ENCODE data around the gene DAP. TPM values are rescaled to one million over a fixed set of nuclear protein-coding genes. Genes with fewer than 3 reads are reported as not detected.
"Not testable (repeated sequence)": the region's sequence is repeated elsewhere in the genome, so short reads cannot be mapped to it uniquely, and the experiment has no call there.

Gene DAP
- total RNA-seq, 1 donor from 2014 or later: 79.8 TPM

GRCh38 chr5:10642367-10642766 lies 118.7 kb downstream of the DAP start:
- TF ChIP-seq, protein P1, sequence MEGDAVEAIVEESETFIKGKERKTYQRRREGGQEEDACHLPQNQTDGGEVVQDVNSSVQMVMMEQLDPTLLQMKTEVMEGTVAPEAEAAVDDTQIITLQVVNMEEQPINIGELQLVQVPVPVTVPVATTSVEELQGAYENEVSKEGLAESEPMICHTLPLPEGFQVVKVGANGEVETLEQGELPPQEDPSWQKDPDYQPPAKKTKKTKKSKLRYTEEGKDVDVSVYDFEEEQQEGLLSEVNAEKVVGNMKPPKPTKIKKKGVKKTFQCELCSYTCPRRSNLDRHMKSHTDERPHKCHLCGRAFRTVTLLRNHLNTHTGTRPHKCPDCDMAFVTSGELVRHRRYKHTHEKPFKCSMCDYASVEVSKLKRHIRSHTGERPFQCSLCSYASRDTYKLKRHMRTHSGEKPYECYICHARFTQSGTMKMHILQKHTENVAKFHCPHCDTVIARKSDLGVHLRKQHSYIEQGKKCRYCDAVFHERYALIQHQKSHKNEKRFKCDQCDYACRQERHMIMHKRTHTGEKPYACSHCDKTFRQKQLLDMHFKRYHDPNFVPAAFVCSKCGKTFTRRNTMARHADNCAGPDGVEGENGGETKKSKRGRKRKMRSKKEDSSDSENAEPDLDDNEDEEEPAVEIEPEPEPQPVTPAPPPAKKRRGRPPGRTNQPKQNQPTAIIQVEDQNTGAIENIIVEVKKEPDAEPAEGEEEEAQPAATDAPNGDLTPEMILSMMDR (IDR thresholded peaks at IDR 0.05; ENCODE audit: unreplicated experiment): no peak
- no peaks in the 10 kb centered on the region for H3K27me3 Mint-ChIP-seq (ENCODE audit: low read depth)
- no peaks in the 10 kb centered on the region for H3K4me1 Mint-ChIP-seq
- no peak overlapping the region for H3K27ac Mint-ChIP-seq
- H3K4me3 Mint-ChIP-seq: no peak overlapping the region
- H3K36me3 Mint-ChIP-seq: peaks cover 7% of the 10 kb centered on the region
- no peak for DNase-seq (ENCODE audit: low spot score in 2 of 2, unreplicated experiment in 2 of 2)
- peaks cover 12% of the 10 kb centered on the region for H3K9me3 Mint-ChIP-seq

GRCh38 chr5:10639846-10640368 lies 121.1 kb downstream of the DAP start:
- Mint-ChIP-seq H3K4me3 (no peak overlapping the region), H3K27me3 (ENCODE audit: low read depth) (peaks cover 2% of the 10 kb centered on the region), H3K27ac (no peak overlapping the region), H3K36me3 (peaks cover 7% of the 10 kb centered on the region), H3K4me1 (no peaks in the 10 kb centered on the region), H3K9me3 (peaks cover 12% of the 10 kb centered on the region)
- DNase-seq (ENCODE audit: low spot score in 2 of 2, unreplicated experiment in 2 of 2): no peak
- TF ChIP-seq, protein P1 (IDR thresholded peaks at IDR 0.05; ENCODE audit: unreplicated experiment): no peak

DNA sequence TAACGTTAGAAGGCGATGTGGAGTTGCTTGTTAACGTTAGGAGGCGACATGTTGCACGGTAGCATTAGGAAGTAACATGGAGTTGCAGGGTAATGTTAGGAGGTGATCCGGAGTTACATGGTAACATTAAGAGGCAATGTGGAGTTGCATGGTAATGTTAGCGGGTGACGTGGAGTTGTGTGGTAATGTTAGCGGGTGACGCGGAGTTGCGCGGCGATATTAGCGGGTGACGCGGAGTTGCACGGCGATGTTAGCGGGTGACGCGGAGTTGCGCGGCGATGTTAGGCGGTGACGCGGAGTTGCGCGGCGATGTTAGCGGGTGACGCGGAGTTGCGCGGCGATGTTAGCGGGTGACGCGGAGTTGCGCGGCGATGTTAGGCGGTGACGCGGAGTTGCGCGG lies 122.3 kb downstream of the DAP start:
- not testable (repeated sequence) for H3K27ac Mint-ChIP-seq; H3K27me3 Mint-ChIP-seq (ENCODE audit: low read depth); DNase-seq (ENCODE audit: low spot score in 2 of 2, unreplicated experiment in 2 of 2); H3K4me3 Mint-ChIP-seq; H3K36me3 Mint-ChIP-seq; H3K4me1 Mint-ChIP-seq
- peaks cover 12% of the 10 kb centered on the region for H3K9me3 Mint-ChIP-seq

- TF ChIP-seq, protein P1 (IDR thresholded peaks at IDR 0.05; ENCODE audit: unreplicated experiment): no peak
- DNase-seq (ENCODE audit: low spot score in 2 of 2, unreplicated experiment in 2 of 2): no peak
- H3K9me3 Mint-ChIP-seq: peaks cover 12% of the 10 kb centered on the region
- H3K27ac Mint-ChIP-seq: no peak overlapping the region
- H3K27me3 Mint-ChIP-seq (ENCODE audit: low read depth): peaks cover 2% of the 10 kb centered on the region
- H3K36me3 Mint-ChIP-seq: peaks cover 7% of the 10 kb centered on the region
- no peaks in the 10 kb centered on the region for H3K4me1 Mint-ChIP-seq
- no peak overlapping the region for H3K4me3 Mint-ChIP-seq
These were observed 123.1 kb downstream of the DAP start for GRCh38 chr5:10637944-10638343.

DNA sequence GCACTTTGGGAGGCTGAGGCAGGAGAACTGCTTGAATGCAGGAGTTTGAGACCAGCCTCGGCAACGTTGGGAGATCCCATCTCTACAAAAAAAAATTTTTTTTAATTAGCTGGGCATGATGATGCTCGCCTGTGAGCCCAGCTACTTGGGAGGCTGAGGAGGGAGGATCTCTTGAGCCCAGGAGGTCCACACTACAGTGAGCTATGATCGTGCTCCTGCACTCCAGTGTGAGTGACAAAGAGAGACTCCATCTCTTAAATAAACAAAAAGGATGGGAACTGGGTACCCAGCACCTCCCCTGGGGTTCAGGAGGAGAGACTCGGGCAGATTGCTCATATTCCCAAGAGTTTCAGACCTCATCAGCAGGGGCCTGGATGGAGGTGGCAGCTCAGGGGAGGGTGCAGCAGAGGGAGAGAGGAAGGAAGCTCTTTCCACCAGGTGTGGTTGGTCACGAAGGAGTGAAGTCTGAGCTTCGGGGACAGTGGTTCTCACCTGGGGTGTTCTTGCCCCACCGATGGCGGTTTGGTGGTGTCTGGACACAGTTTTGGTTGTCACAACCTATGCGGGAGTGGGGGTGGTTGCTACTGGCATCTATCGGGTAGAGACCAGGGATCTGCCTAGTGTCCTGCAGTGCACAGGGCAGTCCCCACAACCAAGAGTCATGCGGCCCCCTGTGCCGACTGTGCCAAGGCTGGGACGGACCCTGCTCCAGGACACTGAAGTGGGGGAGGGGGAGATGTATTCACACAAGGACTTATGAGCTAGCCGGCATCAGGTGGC lies 124.5 kb downstream of the DAP start:
- H3K27ac Mint-ChIP-seq: no peak overlapping the region
- DNase-seq (ENCODE audit: low spot score in 2 of 2, unreplicated experiment in 2 of 2): no peak
- peaks cover 2% of the 10 kb centered on the region for H3K27me3 Mint-ChIP-seq (ENCODE audit: low read depth)
- no peaks in the 10 kb centered on the region for H3K4me1 Mint-ChIP-seq
- H3K36me3 Mint-ChIP-seq: peaks cover 7% of the 10 kb centered on the region
- peaks cover 12% of the 10 kb centered on the region for H3K9me3 Mint-ChIP-seq
- TF ChIP-seq, protein P1 (IDR thresholded peaks at IDR 0.05; ENCODE audit: unreplicated experiment): no peak
- H3K4me3 Mint-ChIP-seq: no peak overlapping the region

GRCh38 chr5:10635867-10636350 lies 125.1 kb downstream of the DAP start:
- Mint-ChIP-seq H3K9me3 (peaks cover 12% of the 10 kb centered on the region), H3K36me3 (peaks cover 7% of the 10 kb centered on the region), H3K27me3 (ENCODE audit: low read depth) (peaks cover 2% of the 10 kb centered on the region), H3K27ac (no peak overlapping the region), H3K4me1 (peaks cover 5% of the 10 kb centered on the region), H3K4me3 (no peak overlapping the region)
- no peak for DNase-seq (ENCODE audit: low spot score in 2 of 2, unreplicated experiment in 2 of 2)
- TF ChIP-seq, protein P1 (IDR thresholded peaks at IDR 0.05; ENCODE audit: unreplicated experiment): no peak
